ENCODE data around the gene CFAP251.
"Not testable (repeated sequence)": the region's sequence is repeated elsewhere in the genome, so short reads cannot be mapped to it uniquely, and the experiment has no call there.

GRCh38 chr12:121869229-121869628 lies 49.2 kb upstream of the CFAP251 start:
- TF ChIP-seq POLR2A, CTCF (IDR thresholded peaks at IDR 0.05): not testable (repeated sequence)
